WI38 (cell line): ENCODE data around the gene COL4A2.

Source experiments
- H3K4me3 ChIP-seq: 2 replicates; pipeline ENCODE4 v1.5.1; 2011; ENCODE audit warnings: low read depth, mild to moderate bottlenecking, control low read depth, low read length
- CTCF ChIP-seq: IDR thresholded peaks from 2 replicates; pipeline ENCODE4 v1.5.1; 2012; ENCODE audit warnings: low read depth, mild to moderate bottlenecking, control low read depth, low read length

COL4A2 gene

GRCh38 chr13:110541526-110541920, 234.4 kb downstream of the COL4A2 start:
- no peak overlapping the region for H3K4me3 ChIP-seq
- no peak for TF ChIP-seq CTCF

- no peak overlapping the region for H3K4me3 ChIP-seq
- no peak for TF ChIP-seq CTCF
Measured at GRCh38 chr13:110542169-110542796, 235.2 kb downstream of the COL4A2 start.

GRCh38 chr13:110546378-110546777, 239.3 kb downstream of the COL4A2 start:
- no peak overlapping the region for H3K4me3 ChIP-seq
- TF ChIP-seq CTCF, result no peak

- no peak overlapping the region for H3K4me3 ChIP-seq
- TF ChIP-seq CTCF, result no peak
Measured at GRCh38 chr13:110546926-110547325, 239.8 kb downstream of the COL4A2 start.

- TF ChIP-seq CTCF, result no peak
- H3K4me3 ChIP-seq, result no peak overlapping the region
Measured at GRCh38 chr13:110548891-110549794, 242.1 kb downstream of the COL4A2 start.

GRCh38 chr13:110549795-110550160, 242.7 kb downstream of the COL4A2 start:
- H3K4me3 ChIP-seq, result no peak overlapping the region
- TF ChIP-seq CTCF, result no peak

GRCh38 chr13:110551284-110551683, 244.2 kb downstream of the COL4A2 start:
- H3K4me3 ChIP-seq, result no peak overlapping the region
- no peak for TF ChIP-seq CTCF
